Mesendoderm (in vitro differentiated cells): ENCODE measurements around the gene ABCG4.
"Not testable (repeated sequence)": the region's sequence is repeated elsewhere in the genome, so short reads cannot be mapped to it uniquely, and the experiment has no call there.

Experiments
- DNase-seq: peaks from one replicate; pipeline ENCODE4 v3.0.0; 2013
- H2AK5ac ChIP-seq: 2 replicates; pipeline ENCODE4 v1.6.1; 2013; ENCODE audit warnings: low read length, inconsistent platforms
- H2BK120ac ChIP-seq: 2 replicates; pipeline ENCODE4 v1.6.1; 2013; ENCODE audit warnings: low read depth, mild to moderate bottlenecking, low read length, moderate library complexity, mixed read lengths
- H2BK15ac ChIP-seq: replicated peaks from 2 replicates; pipeline ENCODE4 v1.6.1; 2013; ENCODE audit warnings: low read depth, mild to moderate bottlenecking, moderate library complexity
- H2BK5ac ChIP-seq: 2 replicates; pipeline ENCODE4 v1.6.1; 2013; ENCODE audit warnings: low read length, inconsistent platforms
- H3K18ac ChIP-seq: 2 replicates; pipeline ENCODE4 v1.6.1; 2013; ENCODE audit warnings: mild to moderate bottlenecking, low read length, mixed read lengths
- H3K23ac ChIP-seq: one replicate; pipeline ENCODE4 v1.6.1; 2013; ENCODE audit warnings: low read length
- H3K27ac ChIP-seq: 2 replicates; pipeline ENCODE4 v1.5.1; 2013; ENCODE audit warnings: low read depth, mild to moderate bottlenecking, inconsistent platforms, low read length, moderate library complexity
- H3K27me3 ChIP-seq: 2 replicates; pipeline ENCODE4 v1.6.1; 2013; ENCODE audit warnings: low read length, control low read depth, mild to moderate bottlenecking, inconsistent platforms; ENCODE audit not compliant: insufficient read depth, poor library complexity
- H3K36me3 ChIP-seq: 2 replicates; pipeline ENCODE4 v1.6.1; 2013; ENCODE audit warnings: low read length, inconsistent platforms; ENCODE audit not compliant: control insufficient read depth, insufficient read depth
- H3K4ac ChIP-seq: one replicate; pipeline ENCODE4 v1.6.1; 2013; ENCODE audit warnings: low read depth, mild to moderate bottlenecking, low read length, moderate library complexity
- H3K4me1 ChIP-seq: 2 replicates; pipeline ENCODE4 v1.6.1; 2013; ENCODE audit warnings: low read depth, low read length, inconsistent platforms; ENCODE audit not compliant: control insufficient read depth
- H3K4me2 ChIP-seq: 2 replicates; pipeline ENCODE4 v1.6.1; 2013; ENCODE audit warnings: low read length
- H3K4me3 ChIP-seq: 2 replicates; pipeline ENCODE4 v1.5.1; 2013; ENCODE audit warnings: mild to moderate bottlenecking, low read length
- H3K56ac ChIP-seq: one replicate; pipeline ENCODE4 v1.6.1; 2013; ENCODE audit warnings: low read length
- H3K79me1 ChIP-seq: 2 replicates; pipeline ENCODE4 v1.6.1; 2013; ENCODE audit warnings: low read length, inconsistent platforms
- H3K79me2 ChIP-seq: 2 replicates; pipeline ENCODE4 v1.6.1; 2013; ENCODE audit warnings: mild to moderate bottlenecking, low read length; ENCODE audit not compliant: control insufficient read depth, insufficient read depth
- H3K9ac ChIP-seq: 2 replicates; pipeline ENCODE4 v1.6.1; 2013; ENCODE audit warnings: low read length, inconsistent platforms
- H4K5ac ChIP-seq: one replicate; pipeline ENCODE4 v1.6.1; 2013; ENCODE audit warnings: low read length
- H4K8ac ChIP-seq: one replicate; pipeline ENCODE4 v1.6.1; 2013; ENCODE audit warnings: low read depth, mild to moderate bottlenecking, control low read depth, low read length, moderate library complexity
- WGBS: extraction: QIAGEN DNeasy Blood & Tissue Kit; methylation state at CpG from one replicate; pipeline ENCODE4 v1.1.7; 2013; ENCODE audit warnings: low lambda C conversion rate, missing lambda C conversion rate; ENCODE audit not compliant: insufficient coverage; ENCODE audit errors: extremely low coverage; 5-methylcytosine and 5-hydroxymethylcytosine counted together

The ABCG4 gene

GRCh38 chr11:119103161-119103664 is 45.6 kb upstream of the ABCG4 start:
- not testable (repeated sequence) for H3K18ac ChIP-seq, H3K4me3 ChIP-seq
- H3K27ac ChIP-seq, result peak overlapping the region; percentile 21

GRCh38 chr11:119103793-119104192 is 45.1 kb upstream of the ABCG4 start:
- WGBS, result no CpG with 5 or more reads among the region's 4 CpGs
- no peak for DNase-seq

More at GRCh38 chr11:119103161-119103664, 45.6 kb upstream of the ABCG4 start:
- not testable (repeated sequence) for H4K5ac ChIP-seq, H4K8ac ChIP-seq, H3K23ac ChIP-seq, H3K79me2 ChIP-seq, H3K36me3 ChIP-seq, H3K27me3 ChIP-seq, H2BK5ac ChIP-seq, H3K79me1 ChIP-seq, DNase-seq, H3K4ac ChIP-seq, H2BK15ac ChIP-seq, H2AK5ac ChIP-seq, H2BK120ac ChIP-seq, H3K9ac ChIP-seq, H3K4me2 ChIP-seq
- peak overlapping the region; percentile 29 for H3K56ac ChIP-seq
- H3K4me1 ChIP-seq, result peaks cover 10% of the 10 kb centered on the region
- no CpG with 5 or more reads among the region's 18 CpGs for WGBS

GRCh38 chr11:119106564-119107537 is 42.0 kb upstream of the ABCG4 start, which contains the start of gene C2CD2L:
TSS of gene C2CD2L (plus strand) at chr11:119107344. CDS start at chr11:119107742, 398 bp downstream.
- Histone ChIP-seq H3K9ac (peak within 1 kb of the TSS; percentile 73), H2BK15ac (no peak within 1 kb of the TSS), H3K4me3 (peak within 1 kb of the TSS; percentile 67), H3K56ac (peak within 1 kb of the TSS; percentile 91), H3K4me1 (peaks cover 13% of the 10 kb centered on the region), H2AK5ac (no peak within 1 kb of the TSS), H3K79me1 (no peaks in the 10 kb centered on the region), H2BK120ac (no peak within 1 kb of the TSS), H4K5ac (no peak within 1 kb of the TSS), H4K8ac (no peak within 1 kb of the TSS), H3K27ac (no peak within 1 kb of the TSS), H3K4ac (peak within 1 kb of the TSS; percentile 40), H3K4me2 (peak within 1 kb of the TSS; percentile 82), H3K23ac (no peak within 1 kb of the TSS), H3K79me2 (no peaks in the 10 kb centered on the region), H3K27me3 (no peaks in the 10 kb centered on the region), H3K18ac (no peak within 1 kb of the TSS), H3K36me3 (no peaks in the 10 kb centered on the region), H2BK5ac (no peak within 1 kb of the TSS)
- WGBS, result no CpG with 5 or more reads among the region's 49 CpGs
- peak; percentile 92 for DNase-seq

More at GRCh38 chr11:119103793-119104192, 45.1 kb upstream of the ABCG4 start:
- Histone ChIP-seq H3K4me2 (no peak overlapping the region), H2BK15ac (no peak overlapping the region), H3K27ac (no peak overlapping the region), H4K8ac (no peak overlapping the region), H3K4me1 (peaks cover 16% of the 10 kb centered on the region), H3K27me3 (no peaks in the 10 kb centered on the region), H3K9ac (no peak overlapping the region), H3K18ac (no peak overlapping the region), H3K4ac (no peak overlapping the region), H3K56ac (no peak overlapping the region), H2BK5ac (no peak overlapping the region), H2BK120ac (no peak overlapping the region), H3K4me3 (no peak overlapping the region), H3K79me1 (peaks cover 5% of the 10 kb centered on the region), H3K36me3 (no peaks in the 10 kb centered on the region), H4K5ac (no peak overlapping the region), H3K79me2 (peaks cover 6% of the 10 kb centered on the region), H2AK5ac (no peak overlapping the region), H3K23ac (no peak overlapping the region)

- no peak overlapping the region for H2AK5ac ChIP-seq
- H3K36me3 ChIP-seq, result no peaks in the 10 kb centered on the region
- no peaks in the 10 kb centered on the region for H3K79me2 ChIP-seq
- H4K8ac ChIP-seq, result no peak overlapping the region
- WGBS, result no CpG with 5 or more reads among the region's 65 CpGs
- H2BK120ac ChIP-seq, result no peak overlapping the region
- no peak overlapping the region for H4K5ac ChIP-seq
- peak overlapping the region; percentile 67 for H3K4me3 ChIP-seq
- H2BK15ac ChIP-seq, result no peak overlapping the region
- H3K9ac ChIP-seq, result peak overlapping the region; percentile 73
- H3K56ac ChIP-seq, result peak overlapping the region; percentile 86
- peak overlapping the region; percentile 72 for H3K4me2 ChIP-seq
- H3K79me1 ChIP-seq, result no peaks in the 10 kb centered on the region
- H3K4me1 ChIP-seq, result peaks cover 13% of the 10 kb centered on the region
- H3K27me3 ChIP-seq, result no peaks in the 10 kb centered on the region
- H3K18ac ChIP-seq, result no peak overlapping the region
- H2BK5ac ChIP-seq, result no peak overlapping the region
- H3K27ac ChIP-seq, result no peak overlapping the region
- no peak for DNase-seq
- H3K23ac ChIP-seq, result no peak overlapping the region
- no peak overlapping the region for H3K4ac ChIP-seq
Measured at GRCh38 chr11:119107538-119108145, 41.2 kb upstream of the ABCG4 start.

DNA sequence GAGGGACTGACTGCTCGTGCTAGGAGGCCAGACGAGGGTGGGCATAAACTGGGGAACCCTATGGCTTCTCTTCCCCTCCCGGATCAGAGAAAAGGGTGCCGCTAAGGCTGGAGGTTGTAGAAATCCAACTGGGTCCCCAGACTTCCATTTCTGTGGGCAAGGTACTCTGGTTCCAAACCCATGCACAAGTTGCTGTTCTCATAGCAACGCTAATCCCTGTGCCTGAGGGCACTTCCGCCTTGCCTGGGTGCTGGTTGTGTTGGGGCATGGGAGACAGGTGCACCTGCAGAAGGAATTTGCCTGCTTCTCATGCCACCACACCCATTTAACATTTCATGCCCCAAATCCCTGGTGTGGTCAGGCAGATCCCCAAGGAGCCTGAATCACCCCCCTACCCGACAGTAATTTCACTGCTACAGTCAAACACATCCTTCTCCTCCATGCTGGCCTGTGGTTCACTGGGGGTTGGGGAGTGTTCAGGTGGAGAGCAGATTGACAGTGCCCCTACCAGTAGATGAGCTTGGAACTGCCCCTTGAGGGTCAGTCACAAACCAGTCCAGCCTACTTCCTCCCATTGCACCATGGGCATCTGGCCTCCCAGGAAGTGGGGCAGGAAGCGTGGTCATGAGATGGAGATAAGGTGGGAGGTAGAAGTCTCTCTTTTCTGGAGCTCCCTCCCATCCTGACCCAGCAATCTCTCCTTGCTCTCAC is 40.6 kb upstream of the ABCG4 start:
- no peaks in the 10 kb centered on the region for H3K79me1 ChIP-seq
- H4K8ac ChIP-seq, result no peak overlapping the region
- H3K4me3 ChIP-seq, result peak overlapping the region; percentile 67
- no peak overlapping the region for H3K18ac ChIP-seq
- DNase-seq, result peak; percentile 75
- no CpG with 5 or more reads among the region's 8 CpGs for WGBS
- H3K56ac ChIP-seq, result peak overlapping the region; percentile 86
- no peaks in the 10 kb centered on the region for H3K79me2 ChIP-seq
- no peak overlapping the region for H2BK15ac ChIP-seq
- H4K5ac ChIP-seq, result no peak overlapping the region
- H2BK120ac ChIP-seq, result no peak overlapping the region
- no peak overlapping the region for H2BK5ac ChIP-seq
- H3K4me2 ChIP-seq, result peak overlapping the region; percentile 72
- peak overlapping the region; percentile 73 for H3K9ac ChIP-seq
- H3K4ac ChIP-seq, result no peak overlapping the region
- no peaks in the 10 kb centered on the region for H3K27me3 ChIP-seq
- no peaks in the 10 kb centered on the region for H3K36me3 ChIP-seq
- H2AK5ac ChIP-seq, result no peak overlapping the region
- H3K27ac ChIP-seq, result no peak overlapping the region
- H3K23ac ChIP-seq, result peak overlapping the region; percentile 30
- peaks cover 13% of the 10 kb centered on the region for H3K4me1 ChIP-seq
